AG04450 (cell line): ENCODE results near the gene TAAR2. TPM values are rescaled to one million over a fixed set of nuclear protein-coding genes. Genes with fewer than 3 reads are reported as not detected.

Source experiments
- CTCF ChIA-PET: fragments of 300-600, 350-600 bp; formaldehyde crosslinking; extraction: SDS; loops from one replicate; lab custom pipeline; 2022; ENCODE audit warnings: antibody characterized with exemption, inconsistent platforms; lab: Charles Lee
- POLR2A ChIA-PET: fragments of 350-600 bp; formaldehyde crosslinking; extraction: SDS; loops from one replicate; lab custom pipeline; 2021; ENCODE audit warnings: antibody characterized with exemption, inconsistent platforms; lab: Yijun Ruan, JAX
- DNase-seq: peaks from one replicate; pipeline ENCODE4 v3.0.0-alpha.2; 2011; ENCODE audit warnings: low read depth, low spot score
- H3K27ac ChIP-seq: one replicate; pipeline ENCODE4 v1.5.1; 2012; ENCODE audit warnings: low read depth, low read length, control low read depth
- H3K27me3 ChIP-seq: one replicate; pipeline ENCODE4 v1.6.0; 2012; ENCODE audit warnings: low read length; ENCODE audit not compliant: control insufficient read depth, insufficient read depth
- H3K4me3 ChIP-seq: 2 replicates; pipeline ENCODE4 v1.5.1; 2011; ENCODE audit warnings: mild to moderate bottlenecking, low read depth, low read length, control low read depth
- H3K9me3 ChIP-seq: 2 replicates; pipeline ENCODE4 v1.5.1; 2012; ENCODE audit warnings: low read length; ENCODE audit not compliant: control insufficient read depth, insufficient read depth
- CTCF ChIP-seq: IDR thresholded peaks from 2 replicates; pipeline ENCODE4 v1.5.1; 2011; ENCODE audit warnings: low read depth, low read length, control low read depth, inconsistent platforms
- polyA plus RNA-seq: library from polyadenylated mRNA; depleted of rRNA; stranded (reverse); fragments of >200 nt; gene quantifications from 2 replicates; pipeline ENCODE4 v1.2.3, GENCODE V29; 2011

Gene TAAR2
- polyA plus RNA-seq, 1 experiment: not detected

DNA sequence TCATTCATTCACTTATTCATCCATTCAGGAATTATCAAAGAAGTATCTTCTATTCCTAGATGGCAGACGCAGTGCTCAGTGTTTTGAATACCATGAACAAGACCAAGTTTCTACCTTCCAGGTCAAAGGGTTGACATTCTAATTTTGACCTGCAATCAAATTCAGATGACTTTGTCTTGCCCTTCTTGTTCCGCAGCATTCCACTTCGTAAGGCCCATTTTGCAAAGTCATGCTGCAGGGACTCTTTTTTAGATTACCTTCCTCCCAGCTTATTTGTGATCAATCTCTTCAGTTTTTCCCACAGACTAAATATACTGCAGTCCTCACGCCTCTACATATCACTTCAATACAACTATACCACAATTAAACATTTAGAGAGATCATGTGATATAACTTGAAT lies 42.0 kb upstream of the TAAR2 start:
- Histone ChIP-seq H3K9me3 (no peaks in the 10 kb centered on the region), H3K27ac (no peak overlapping the region), H3K4me3 (no peak overlapping the region), H3K27me3 (no peaks in the 10 kb centered on the region)
- POLR2A ChIA-PET: no interaction called here
- CTCF ChIA-PET: interaction anchor here (1.1 to 7.0 kb wide), 5 partner anchors 49 to 136 kb away, joined by 3 to 133 read pairs (median 5); partner anchors contain the start of gene SLC18B1
- no peak for TF ChIP-seq CTCF
- no peak for DNase-seq

DNA sequence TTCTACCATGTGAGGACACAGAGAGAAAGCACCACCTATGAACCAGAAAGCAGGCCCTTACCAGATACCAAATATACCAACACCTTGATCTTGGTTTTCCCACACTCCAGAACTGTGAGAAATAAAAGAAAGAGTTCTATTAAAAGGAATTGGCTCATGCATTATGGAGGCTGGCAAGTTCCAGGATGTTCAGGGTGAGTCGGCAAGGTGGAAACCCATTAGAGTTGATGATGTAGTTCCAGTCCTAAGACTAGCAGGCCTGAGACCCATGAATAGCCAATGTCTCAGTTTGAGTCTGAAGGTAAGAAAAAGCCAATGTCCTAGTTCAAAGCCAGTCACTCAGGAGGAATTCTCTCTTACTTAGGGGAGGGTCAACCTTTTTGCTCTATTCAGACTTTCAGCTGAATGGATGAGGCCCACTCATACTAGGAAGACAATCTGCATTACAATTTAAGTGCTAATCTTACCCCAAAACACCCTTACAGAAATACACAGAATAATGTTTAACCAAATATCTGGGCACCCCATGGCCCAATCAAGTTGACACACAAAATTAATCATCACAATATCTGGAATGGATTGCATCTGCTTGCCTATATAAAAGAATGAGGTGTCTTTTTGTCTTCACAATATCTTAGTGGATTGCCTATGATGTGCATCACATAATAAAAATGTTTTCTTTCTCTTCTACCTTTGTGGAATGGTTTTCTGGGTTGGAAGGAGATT lies 40.4 kb upstream of the TAAR2 start:
- ChIA-PET POLR2A (no interaction called here), CTCF (no interaction called here)
- Histone ChIP-seq H3K4me3 (no peak overlapping the region), H3K9me3 (no peaks in the 10 kb centered on the region), H3K27me3 (no peaks in the 10 kb centered on the region), H3K27ac (no peak overlapping the region)
- DNase-seq: no peak
- no peak for TF ChIP-seq CTCF

DNA sequence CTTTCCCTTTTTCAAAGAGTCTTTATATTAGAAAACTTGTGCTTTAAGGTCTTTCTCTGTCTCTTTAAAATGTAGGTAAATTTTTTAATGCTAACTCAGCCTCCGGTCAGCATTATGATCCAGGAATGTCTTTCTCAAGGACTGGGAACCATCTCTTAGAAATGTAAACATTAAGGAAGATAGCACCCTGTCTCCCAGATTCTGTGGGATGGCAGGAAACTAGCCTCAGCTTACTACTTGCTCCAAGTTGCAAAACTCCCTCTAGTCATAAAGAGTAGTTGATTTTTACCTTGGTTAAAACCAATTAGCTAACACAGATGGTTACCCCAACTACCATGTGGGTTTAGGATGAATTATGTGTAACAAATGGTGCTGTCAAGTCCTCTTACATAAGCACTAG lies 39.6 kb upstream of the TAAR2 start:
- H3K4me3 ChIP-seq: no peak overlapping the region
- POLR2A ChIA-PET: no interaction called here
- no peak overlapping the region for H3K27ac ChIP-seq
- H3K27me3 ChIP-seq: no peaks in the 10 kb centered on the region
- DNase-seq: no peak
- TF ChIP-seq CTCF: no peak
- no peaks in the 10 kb centered on the region for H3K9me3 ChIP-seq
- CTCF ChIA-PET: no interaction called here

GRCh38 chr6:132661906-132662305 lies 37.8 kb upstream of the TAAR2 start:
- no peak for TF ChIP-seq CTCF
- Histone ChIP-seq H3K9me3 (no peaks in the 10 kb centered on the region), H3K4me3 (no peak overlapping the region), H3K27ac (no peak overlapping the region), H3K27me3 (no peaks in the 10 kb centered on the region)
- no peak for DNase-seq
- POLR2A ChIA-PET: interaction anchor here (0.5 kb wide), 1 partner anchor 154 kb away, joined by 8 read pairs; no protein-coding TSS in a partner anchor
- CTCF ChIA-PET: interaction anchor here (1.0 to 1.1 kb wide), 2 partner anchors 118 to 137 kb away, joined by 5 read pairs; partner anchors contain the start of gene SLC18B1

- TF ChIP-seq CTCF: no peak
- no peak within 1 kb of the TSS for H3K27ac ChIP-seq
- no peak for DNase-seq
- H3K4me3 ChIP-seq: no peak within 1 kb of the TSS
- POLR2A ChIA-PET: no interaction called here
- CTCF ChIA-PET: interaction anchor here (0.8 to 1.5 kb wide), 3 partner anchors 9 to 56 kb away, joined by 3 to 6 read pairs (median 3); no protein-coding TSS in a partner anchor
- no peaks in the 10 kb centered on the region for H3K9me3 ChIP-seq
- no peaks in the 10 kb centered on the region for H3K27me3 ChIP-seq
Measured at GRCh38 chr6:132659082-132659481, 35.0 kb upstream of the TAAR2 start, which contains the start of gene TAAR1. TSS of gene TAAR1 (minus strand) at chr6:132659182. CDS start at chr6:132646003, 13,179 bp downstream.
